HG03342 (cell line): ENCODE data around the gene TPSB2.
"Not testable (repeated sequence)": the region's sequence is repeated elsewhere in the genome, so short reads cannot be mapped to it uniquely, and the experiment has no call there.

Experiments used
- ATAC-seq: cut with Tn5 transposase; IDR thresholded peaks from one replicate; pipeline ENCODE4 v1.9.1; 2021; ENCODE audit warnings: mild to moderate bottlenecking, moderate library complexity; ENCODE audit not compliant: unreplicated experiment

The TPSB2 gene

DNA sequence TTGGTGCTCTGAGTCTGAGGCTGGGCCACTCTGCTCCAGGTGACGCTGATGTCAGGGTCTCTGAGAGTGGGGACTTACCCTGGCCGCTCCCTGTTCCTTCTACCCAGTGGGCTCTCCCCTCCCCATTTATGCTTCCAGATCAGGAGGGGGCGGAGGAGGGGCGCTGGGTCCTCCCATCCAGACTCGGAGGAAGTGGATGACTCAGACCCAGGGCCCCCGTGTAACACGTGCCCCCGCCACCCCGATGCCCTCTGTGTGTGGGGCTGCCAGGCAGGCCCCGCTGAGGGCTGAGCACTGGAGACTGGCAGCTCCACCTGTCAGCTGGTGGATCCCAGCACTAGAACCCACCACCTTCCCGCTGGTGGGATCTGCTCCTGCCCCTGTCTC is at the start of gene TPSB2:
Gene TPSB2 (minus strand): TSS at position 101 of the 387 bp plus-strand sequence. CDS start 233 bp downstream, outside the sequence.
- not testable (repeated sequence) for ATAC-seq

- no peak for ATAC-seq
Measured at GRCh38 chr16:1279081-1279944, 49.3 kb upstream of the TPSB2 start.

- no peak for ATAC-seq
Measured at GRCh38 chr16:1278477-1278876, 48.5 kb upstream of the TPSB2 start.

GRCh38 chr16:1277617-1278282 is 47.8 kb upstream of the TPSB2 start:
- ATAC-seq: no peak

DNA sequence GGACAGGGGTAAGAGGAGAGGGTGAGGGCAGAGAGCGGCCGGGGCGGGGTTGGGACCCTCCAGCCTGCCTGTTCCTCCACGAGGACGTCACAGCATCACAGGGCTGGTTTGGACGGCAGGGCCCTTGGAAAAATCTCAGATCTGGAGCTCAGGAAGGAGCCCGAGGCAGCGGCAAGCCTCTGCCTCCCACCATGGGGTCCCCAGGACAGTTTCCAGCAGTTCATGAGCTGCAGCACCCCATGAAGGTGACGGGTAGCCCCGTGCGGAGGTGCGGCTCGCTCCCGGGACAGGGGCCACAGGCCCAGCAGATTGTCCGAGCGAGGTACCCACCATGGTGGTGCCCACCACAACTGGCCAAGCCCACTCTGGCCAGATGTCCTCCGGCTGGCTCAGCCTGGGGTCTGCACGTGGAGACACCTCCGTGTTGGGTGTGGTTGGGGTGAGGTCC is 47.2 kb upstream of the TPSB2 start:
- ATAC-seq: no peak

GRCh38 chr16:1276580-1276878 is 46.5 kb upstream of the TPSB2 start:
- ATAC-seq: no peak

GRCh38 chr16:1275791-1276579 is 46.0 kb upstream of the TPSB2 start:
- ATAC-seq: no peak

DNA sequence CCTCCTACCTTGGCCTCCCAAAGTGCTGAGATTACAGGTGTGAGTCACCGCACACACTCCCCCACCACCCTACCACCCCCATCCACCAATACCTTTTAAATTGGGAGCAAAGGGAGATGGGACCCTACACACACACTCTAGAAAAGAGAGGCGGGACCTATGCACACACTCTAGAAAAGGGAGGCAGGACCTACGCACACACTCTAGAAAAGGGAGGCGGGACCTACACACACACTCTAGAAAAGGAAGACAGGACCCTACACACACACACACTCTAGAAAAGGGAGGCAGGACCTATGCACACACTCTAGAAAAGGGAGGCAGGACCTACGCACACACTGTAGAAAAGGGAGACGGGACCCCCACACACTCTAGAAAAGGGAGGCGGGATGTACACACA is 44.8 kb upstream of the TPSB2 start:
- ATAC-seq: no peak

- ATAC-seq: no peak
Measured at GRCh38 chr16:1273816-1274215, 43.8 kb upstream of the TPSB2 start.

DNA sequence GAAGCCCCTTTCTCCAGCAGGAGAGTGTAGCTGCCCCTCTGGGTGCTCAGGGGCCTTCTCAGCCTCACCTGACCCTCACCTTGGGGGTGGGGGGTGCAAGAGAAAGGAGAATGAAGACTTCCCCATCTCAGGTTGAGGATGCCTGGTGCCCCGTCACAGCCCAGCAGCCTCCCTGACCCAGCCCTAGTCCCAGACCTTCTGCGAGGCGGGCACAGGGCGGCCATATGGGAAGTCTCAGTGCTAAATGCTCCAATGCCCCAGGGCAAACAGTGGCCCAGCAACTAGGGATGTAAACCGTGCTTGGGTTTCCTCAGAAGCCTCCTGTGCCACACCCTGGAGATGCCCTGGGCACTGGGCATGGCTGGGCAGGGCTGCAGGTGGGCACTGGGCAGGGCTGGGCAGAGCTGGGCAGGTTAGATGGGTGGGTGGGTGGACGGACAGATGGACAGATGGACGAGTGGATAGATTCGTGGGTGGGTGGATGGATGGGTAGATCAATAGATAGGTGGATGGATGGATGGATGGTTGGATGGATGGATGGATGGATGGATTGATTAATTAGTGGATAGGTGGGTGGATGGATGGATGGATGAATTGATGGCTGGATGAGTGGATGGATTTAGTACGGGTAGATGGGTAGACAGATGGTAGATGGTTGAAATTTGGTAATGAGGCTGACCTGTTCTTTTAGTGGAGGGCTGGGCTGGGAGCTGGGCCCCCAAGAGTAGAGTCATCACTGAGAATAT is 42.6 kb upstream of the TPSB2 start:
- ATAC-seq: no peak

- not testable (repeated sequence) for ATAC-seq
Measured at GRCh38 chr16:1271724-1272413, 41.9 kb upstream of the TPSB2 start.

DNA sequence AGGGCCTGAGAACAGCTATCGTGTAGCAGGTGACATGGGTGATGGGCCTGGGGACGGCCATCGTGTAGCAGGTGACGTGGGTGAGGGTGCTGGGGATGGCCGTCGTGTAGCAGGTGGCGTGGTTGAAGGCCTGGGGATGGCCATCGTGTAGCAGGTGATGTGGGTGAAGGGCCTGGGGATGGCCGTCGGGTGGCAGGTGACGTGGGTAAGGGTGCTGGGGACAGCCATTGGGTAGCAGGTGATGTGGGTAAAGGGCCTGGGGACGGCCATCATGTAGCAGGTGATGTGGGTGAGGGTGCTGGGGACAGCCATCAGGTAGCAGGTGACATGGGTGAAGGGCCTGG is 41.4 kb upstream of the TPSB2 start:
- no peak for ATAC-seq

GRCh38 chr16:1269418-1269817 is 39.4 kb upstream of the TPSB2 start:
- ATAC-seq: not testable (repeated sequence)

- no peak for ATAC-seq
Measured at GRCh38 chr16:1265826-1266225, 35.8 kb upstream of the TPSB2 start.

- ATAC-seq: no peak
Measured at GRCh38 chr16:1265090-1265630, 35.2 kb upstream of the TPSB2 start.

DNA sequence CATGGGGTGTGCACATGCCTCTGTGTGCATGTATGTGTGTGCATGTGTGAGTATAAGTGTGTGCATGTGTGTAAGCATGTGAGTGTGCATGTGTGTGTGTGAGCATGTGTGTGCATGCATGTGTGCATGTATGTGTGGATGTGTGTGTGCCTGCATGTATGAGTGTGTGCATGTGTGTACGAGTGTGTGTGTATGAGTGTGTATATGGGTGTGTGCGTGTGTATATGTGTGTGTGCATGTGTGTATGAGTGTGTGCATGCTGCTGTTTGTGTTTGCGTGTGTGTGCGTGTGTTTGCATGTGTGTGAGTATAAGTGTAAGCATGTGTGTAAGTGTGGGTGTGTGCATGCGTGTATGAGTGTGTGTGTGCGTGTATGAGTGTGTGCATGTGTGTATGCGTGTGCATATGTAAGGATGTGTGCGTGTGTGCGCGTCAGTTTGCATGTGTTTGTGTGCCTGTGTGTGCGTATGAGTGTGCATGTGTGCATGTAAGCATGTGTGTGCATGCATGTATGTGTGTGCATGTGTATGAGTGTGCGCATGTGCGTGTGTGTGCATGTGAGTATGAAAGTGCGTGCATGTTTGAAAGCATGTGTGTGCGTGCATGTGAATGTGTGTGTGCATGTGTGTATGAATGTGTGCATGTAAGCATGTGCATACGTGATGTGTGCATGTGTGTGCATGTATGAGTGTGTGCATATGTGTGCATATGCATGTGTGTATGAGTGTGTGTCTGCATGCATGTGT is 34.5 kb upstream of the TPSB2 start:
- no peak for ATAC-seq

DNA sequence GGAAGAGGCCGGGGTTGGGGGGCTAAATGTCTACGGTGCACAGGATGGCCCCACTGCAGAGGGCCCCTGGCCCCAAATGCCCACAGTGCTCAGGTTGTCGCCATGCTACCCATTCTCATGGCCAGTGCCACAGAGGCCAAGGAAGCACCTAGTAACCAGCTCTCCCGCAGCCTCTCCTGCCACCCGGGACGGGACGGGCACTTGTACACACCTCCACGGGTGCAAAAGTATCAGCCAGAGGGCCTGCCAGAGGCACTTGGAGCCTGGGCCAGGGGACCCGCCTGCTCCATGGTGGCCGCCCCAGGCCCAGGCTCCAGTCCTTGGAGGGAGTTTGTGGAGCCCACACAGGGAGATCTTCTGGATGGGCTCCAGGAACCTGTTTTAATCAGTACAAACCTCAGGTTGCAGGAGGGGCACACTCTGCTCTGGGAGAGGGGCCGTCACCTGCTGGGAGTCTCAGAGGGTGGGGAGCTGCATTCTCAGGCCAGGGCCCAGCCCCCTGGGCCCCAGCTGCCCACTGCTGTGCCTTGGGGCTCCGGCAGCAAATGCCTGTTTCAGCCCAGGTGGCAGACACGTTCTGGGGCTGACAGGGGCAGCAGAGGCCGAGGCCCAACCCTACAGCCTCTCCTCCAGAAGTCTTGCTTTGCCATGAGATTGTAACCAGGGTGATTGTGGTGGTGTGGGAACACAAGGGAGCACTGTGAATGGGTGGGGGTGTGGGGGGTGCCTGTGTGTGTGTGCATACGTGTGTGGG is 33.8 kb upstream of the TPSB2 start:
- ATAC-seq: no peak

- no peak for ATAC-seq
Measured at GRCh38 chr16:1262846-1263221, 32.9 kb upstream of the TPSB2 start.
